ENCODE results near the gene SLC10A7.

SLC10A7 gene

GRCh38 chr4:146500216-146500615 is 21.5 kb downstream of the SLC10A7 start:
- H3K9me3 ChIP-seq (ENCODE audit: control insufficient read depth in 5 of 5, low read length in 5 of 5): no peaks in the 10 kb centered on the region
- H3K36me3 ChIP-seq (ENCODE audit: control insufficient read depth in 5 of 5, insufficient read depth in 5 of 5, low read length in 5 of 5): peaks cover 19 to 39% (median 23%) of the 10 kb centered on the region in 5 donors
- H3K27ac ChIP-seq (ENCODE audit: low read depth, low read length): no peak overlapping the region
- H3K27me3 ChIP-seq (ENCODE audit: control insufficient read depth in 5 of 5, insufficient read depth in 4 of 5, low read length in 5 of 5): no peaks in the 10 kb centered on the region
- no peak overlapping the region for H3K9ac ChIP-seq (ENCODE audit: low read length in 5 of 5)
- no peak overlapping the region for H3K4me3 ChIP-seq (ENCODE audit: low read depth in 1 of 5, low read length in 5 of 5)
- H3K4me1 ChIP-seq (ENCODE audit: control insufficient read depth in 5 of 5, insufficient read depth in 5 of 5, low read length in 5 of 5): no peaks in the 10 kb centered on the region

GRCh38 chr4:146498291-146498690 is 23.4 kb downstream of the SLC10A7 start:
- H3K9me3 ChIP-seq (ENCODE audit: control insufficient read depth in 5 of 5, low read length in 5 of 5): no peaks in the 10 kb centered on the region
- peaks cover 15 to 30% (median 17%) of the 10 kb centered on the region in 5 donors for H3K36me3 ChIP-seq (ENCODE audit: control insufficient read depth in 5 of 5, insufficient read depth in 5 of 5, low read length in 5 of 5)
- H3K9ac ChIP-seq (ENCODE audit: low read length in 5 of 5): no peak overlapping the region
- no peaks in the 10 kb centered on the region for H3K4me1 ChIP-seq (ENCODE audit: control insufficient read depth in 5 of 5, insufficient read depth in 5 of 5, low read length in 5 of 5)
- no peak overlapping the region for H3K27ac ChIP-seq (ENCODE audit: low read depth, low read length)
- H3K27me3 ChIP-seq (ENCODE audit: control insufficient read depth in 5 of 5, insufficient read depth in 4 of 5, low read length in 5 of 5): no peaks in the 10 kb centered on the region
- H3K4me3 ChIP-seq (ENCODE audit: low read depth in 1 of 5, low read length in 5 of 5): no peak overlapping the region

- no peaks in the 10 kb centered on the region for H3K4me1 ChIP-seq (ENCODE audit: control insufficient read depth in 5 of 5, insufficient read depth in 5 of 5, low read length in 5 of 5)
- no peaks in the 10 kb centered on the region for H3K9me3 ChIP-seq (ENCODE audit: control insufficient read depth in 5 of 5, low read length in 5 of 5)
Measured at GRCh38 chr4:146495269-146495668, 26.5 kb downstream of the SLC10A7 start.

GRCh38 chr4:146494143-146494542 is 27.6 kb downstream of the SLC10A7 start:
- H3K4me1 ChIP-seq (ENCODE audit: control insufficient read depth in 5 of 5, insufficient read depth in 5 of 5, low read length in 5 of 5): no peaks in the 10 kb centered on the region
- peaks cover 0 to 4% (median 0%) of the 10 kb centered on the region in 5 donors for H3K36me3 ChIP-seq (ENCODE audit: control insufficient read depth in 5 of 5, insufficient read depth in 5 of 5, low read length in 5 of 5)
- H3K27me3 ChIP-seq (ENCODE audit: control insufficient read depth in 5 of 5, insufficient read depth in 4 of 5, low read length in 5 of 5): no peaks in the 10 kb centered on the region
- no peak overlapping the region for H3K4me3 ChIP-seq (ENCODE audit: low read depth in 1 of 5, low read length in 5 of 5)
- H3K9me3 ChIP-seq (ENCODE audit: control insufficient read depth in 5 of 5, low read length in 5 of 5): no peaks in the 10 kb centered on the region
- no peak overlapping the region for H3K27ac ChIP-seq (ENCODE audit: low read depth, low read length)
- no peak overlapping the region for H3K9ac ChIP-seq (ENCODE audit: low read length in 5 of 5)

More at GRCh38 chr4:146495269-146495668, 26.5 kb downstream of the SLC10A7 start:
- Histone ChIP-seq H3K9ac (ENCODE audit: low read length in 5 of 5) (no peak overlapping the region), H3K4me3 (ENCODE audit: low read depth in 1 of 5, low read length in 5 of 5) (no peak overlapping the region), H3K27ac (ENCODE audit: low read depth, low read length) (no peak overlapping the region), H3K36me3 (ENCODE audit: control insufficient read depth in 5 of 5, insufficient read depth in 5 of 5, low read length in 5 of 5) (peaks cover 0 to 9% (median 2%) of the 10 kb centered on the region in 5 donors), H3K27me3 (ENCODE audit: control insufficient read depth in 5 of 5, insufficient read depth in 4 of 5, low read length in 5 of 5) (no peaks in the 10 kb centered on the region)

- no peaks in the 10 kb centered on the region for H3K4me1 ChIP-seq (ENCODE audit: control insufficient read depth in 5 of 5, insufficient read depth in 5 of 5, low read length in 5 of 5)
- no peaks in the 10 kb centered on the region for H3K9me3 ChIP-seq (ENCODE audit: control insufficient read depth in 5 of 5, low read length in 5 of 5)
- H3K36me3 ChIP-seq (ENCODE audit: control insufficient read depth in 5 of 5, insufficient read depth in 5 of 5, low read length in 5 of 5): peaks cover 3 to 17% (median 9%) of the 10 kb centered on the region in 5 donors
- no peak overlapping the region for H3K9ac ChIP-seq (ENCODE audit: low read length in 5 of 5)
- no peak overlapping the region for H3K4me3 ChIP-seq (ENCODE audit: low read depth in 1 of 5, low read length in 5 of 5)
- H3K27ac ChIP-seq (ENCODE audit: low read depth, low read length): no peak overlapping the region
- H3K27me3 ChIP-seq (ENCODE audit: control insufficient read depth in 5 of 5, insufficient read depth in 4 of 5, low read length in 5 of 5): no peaks in the 10 kb centered on the region
Measured at GRCh38 chr4:146490106-146490505, 31.6 kb downstream of the SLC10A7 start.

GRCh38 chr4:146488495-146489174 is 33.1 kb downstream of the SLC10A7 start:
- H3K4me1 ChIP-seq (ENCODE audit: control insufficient read depth in 5 of 5, insufficient read depth in 5 of 5, low read length in 5 of 5): no peaks in the 10 kb centered on the region
- H3K9ac ChIP-seq (ENCODE audit: low read length in 5 of 5): no peak overlapping the region
- H3K4me3 ChIP-seq (ENCODE audit: low read depth in 1 of 5, low read length in 5 of 5): no peak overlapping the region
- no peaks in the 10 kb centered on the region for H3K27me3 ChIP-seq (ENCODE audit: control insufficient read depth in 5 of 5, insufficient read depth in 4 of 5, low read length in 5 of 5)
- H3K9me3 ChIP-seq (ENCODE audit: control insufficient read depth in 5 of 5, low read length in 5 of 5): peaks cover 0 to 8% (median 3%) of the 10 kb centered on the region in 5 donors
- H3K36me3 ChIP-seq (ENCODE audit: control insufficient read depth in 5 of 5, insufficient read depth in 5 of 5, low read length in 5 of 5): peaks cover 3 to 17% (median 7%) of the 10 kb centered on the region in 5 donors
- no peak overlapping the region for H3K27ac ChIP-seq (ENCODE audit: low read depth, low read length)

GRCh38 chr4:146486565-146486964 is 35.2 kb downstream of the SLC10A7 start:
- Histone ChIP-seq H3K9me3 (ENCODE audit: control insufficient read depth in 5 of 5, low read length in 5 of 5) (peaks cover 10 to 19% (median 15%) of the 10 kb centered on the region in 5 donors), H3K36me3 (ENCODE audit: control insufficient read depth in 5 of 5, insufficient read depth in 5 of 5, low read length in 5 of 5) (peaks cover 3 to 24% (median 11%) of the 10 kb centered on the region in 5 donors), H3K4me3 (ENCODE audit: low read depth in 1 of 5, low read length in 5 of 5) (no peak overlapping the region), H3K4me1 (ENCODE audit: control insufficient read depth in 5 of 5, insufficient read depth in 5 of 5, low read length in 5 of 5) (no peaks in the 10 kb centered on the region), H3K27me3 (ENCODE audit: control insufficient read depth in 5 of 5, insufficient read depth in 4 of 5, low read length in 5 of 5) (no peaks in the 10 kb centered on the region), H3K9ac (ENCODE audit: low read length in 5 of 5) (no peak overlapping the region), H3K27ac (ENCODE audit: low read depth, low read length) (no peak overlapping the region)

- no peak overlapping the region for H3K4me3 ChIP-seq (ENCODE audit: low read depth in 1 of 5, low read length in 5 of 5)
- H3K27ac ChIP-seq (ENCODE audit: low read depth, low read length): no peak overlapping the region
- H3K9me3 ChIP-seq (ENCODE audit: control insufficient read depth in 5 of 5, low read length in 5 of 5): peaks cover 10 to 19% (median 17%) of the 10 kb centered on the region in 5 donors
- H3K27me3 ChIP-seq (ENCODE audit: control insufficient read depth in 5 of 5, insufficient read depth in 4 of 5, low read length in 5 of 5): no peaks in the 10 kb centered on the region
- H3K36me3 ChIP-seq (ENCODE audit: control insufficient read depth in 5 of 5, insufficient read depth in 5 of 5, low read length in 5 of 5): peaks cover 7 to 24% (median 13%) of the 10 kb centered on the region in 5 donors
- H3K9ac ChIP-seq (ENCODE audit: low read length in 5 of 5): no peak overlapping the region
- no peaks in the 10 kb centered on the region for H3K4me1 ChIP-seq (ENCODE audit: control insufficient read depth in 5 of 5, insufficient read depth in 5 of 5, low read length in 5 of 5)
Measured at GRCh38 chr4:146485968-146486367, 35.8 kb downstream of the SLC10A7 start.

GRCh38 chr4:146482788-146483187 is 39.0 kb downstream of the SLC10A7 start:
- peaks cover 10 to 19% (median 17%) of the 10 kb centered on the region in 5 donors for H3K9me3 ChIP-seq (ENCODE audit: control insufficient read depth in 5 of 5, low read length in 5 of 5)

GRCh38 chr4:146481246-146481645 is 40.5 kb downstream of the SLC10A7 start:
- H3K27me3 ChIP-seq (ENCODE audit: control insufficient read depth in 5 of 5, insufficient read depth in 4 of 5, low read length in 5 of 5): no peaks in the 10 kb centered on the region
- peaks cover 3 to 18% (median 5%) of the 10 kb centered on the region in 5 donors for H3K36me3 ChIP-seq (ENCODE audit: control insufficient read depth in 5 of 5, insufficient read depth in 5 of 5, low read length in 5 of 5)
- H3K4me1 ChIP-seq (ENCODE audit: control insufficient read depth in 5 of 5, insufficient read depth in 5 of 5, low read length in 5 of 5): no peaks in the 10 kb centered on the region
- no peak overlapping the region for H3K27ac ChIP-seq (ENCODE audit: low read depth, low read length)
- H3K9me3 ChIP-seq (ENCODE audit: control insufficient read depth in 5 of 5, low read length in 5 of 5): peaks cover 10 to 19% (median 17%) of the 10 kb centered on the region in 5 donors
- H3K4me3 ChIP-seq (ENCODE audit: low read depth in 1 of 5, low read length in 5 of 5): no peak overlapping the region
- H3K9ac ChIP-seq (ENCODE audit: low read length in 5 of 5): no peak overlapping the region

More at GRCh38 chr4:146482788-146483187, 39.0 kb downstream of the SLC10A7 start:
- Histone ChIP-seq H3K9ac (ENCODE audit: low read length in 5 of 5) (no peak overlapping the region), H3K27me3 (ENCODE audit: control insufficient read depth in 5 of 5, insufficient read depth in 4 of 5, low read length in 5 of 5) (no peaks in the 10 kb centered on the region), H3K4me3 (ENCODE audit: low read depth in 1 of 5, low read length in 5 of 5) (no peak overlapping the region), H3K4me1 (ENCODE audit: control insufficient read depth in 5 of 5, insufficient read depth in 5 of 5, low read length in 5 of 5) (no peaks in the 10 kb centered on the region), H3K27ac (ENCODE audit: low read depth, low read length) (no peak overlapping the region), H3K36me3 (ENCODE audit: control insufficient read depth in 5 of 5, insufficient read depth in 5 of 5, low read length in 5 of 5) (peaks cover 6 to 24% (median 13%) of the 10 kb centered on the region in 5 donors)

Measured in subcutaneous abdominal adipose tissue (tissue), 5 donors.